NCI-H1048 (cell line): ENCODE data around the gene SLC45A1.

Source experiments
- DNase-seq: peaks from one replicate; lab custom pipeline; 2025; lab: John Stamatoyannopoulos, UW

The SLC45A1 gene

DNA sequence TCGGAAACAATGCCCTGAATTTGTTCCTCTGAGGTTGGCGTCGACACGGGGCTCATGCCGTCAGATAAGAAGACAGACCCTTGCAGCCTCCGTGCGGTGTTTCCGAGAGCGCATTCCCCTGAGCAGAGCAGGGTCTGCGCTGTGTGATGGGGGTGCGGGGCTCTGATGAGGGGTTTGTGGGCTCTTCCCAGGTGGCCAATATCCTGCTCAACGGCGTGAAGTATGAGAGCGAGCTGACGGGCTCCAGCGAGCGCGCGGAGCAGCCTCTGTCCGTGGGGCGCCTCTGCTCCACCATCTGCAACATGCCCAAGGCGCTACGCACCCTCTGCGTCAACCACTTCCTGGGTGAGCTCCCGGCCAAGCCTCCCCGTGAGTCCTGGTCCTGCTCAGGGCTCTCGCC, 17.3 kb downstream of the SLC45A1 start:
- no peak for DNase-seq

GRCh38 chr1:8337776-8338525, 20.0 kb downstream of the SLC45A1 start:
- DNase-seq, result no peak

DNA sequence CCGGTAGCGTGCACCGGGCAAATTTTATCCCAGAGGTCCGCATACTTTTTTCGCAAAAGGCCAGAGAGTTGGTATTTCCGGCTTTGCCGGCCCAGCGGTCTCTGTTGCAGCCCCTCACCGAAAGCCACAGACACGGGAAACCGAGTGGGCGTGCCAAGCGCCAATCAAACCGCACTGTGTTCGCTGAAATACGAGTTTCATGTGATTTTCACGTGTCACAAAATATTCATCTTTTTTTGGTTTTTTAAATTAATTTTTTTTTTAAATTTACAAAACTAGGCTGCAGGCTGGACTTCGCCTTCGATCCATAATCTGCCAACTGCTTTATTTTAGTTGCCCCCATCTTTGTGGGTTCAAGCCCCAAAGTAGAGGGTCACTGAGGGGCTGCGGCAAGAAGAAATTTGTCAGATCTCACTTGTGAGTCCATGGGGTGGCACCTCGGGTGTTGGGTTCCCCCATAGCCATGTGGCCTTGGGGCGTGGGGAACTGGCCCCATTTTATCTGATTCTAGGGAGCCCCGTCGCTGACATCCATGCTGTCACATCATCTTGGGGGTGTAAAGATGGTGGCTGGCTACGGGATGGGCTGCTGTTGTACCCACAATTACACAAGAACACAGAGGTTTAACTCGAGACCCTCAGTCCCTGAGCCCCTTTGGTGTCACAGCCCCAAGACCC, 20.8 kb downstream of the SLC45A1 start:
- DNase-seq, result no peak

DNA sequence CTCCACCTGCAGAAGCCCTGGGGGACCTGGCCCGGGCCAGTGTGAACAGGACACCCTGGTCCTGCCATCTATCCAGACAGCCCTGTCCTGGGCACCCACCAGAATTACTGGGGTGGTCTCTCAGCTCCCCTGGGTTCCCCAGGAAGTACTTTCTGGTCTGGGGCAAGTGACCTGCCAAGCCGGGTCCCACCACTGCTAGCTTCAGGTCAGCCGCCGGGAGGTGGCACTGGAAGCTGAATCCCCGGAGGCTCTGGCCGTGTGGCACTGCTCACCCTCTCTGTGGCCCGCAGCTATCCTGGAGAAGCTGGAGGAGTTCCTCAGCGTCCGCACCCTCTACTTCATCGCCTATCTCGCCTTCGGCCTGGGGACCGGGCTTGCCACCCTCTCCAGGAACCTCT, 21.3 kb downstream of the SLC45A1 start:
- no peak for DNase-seq

DNA sequence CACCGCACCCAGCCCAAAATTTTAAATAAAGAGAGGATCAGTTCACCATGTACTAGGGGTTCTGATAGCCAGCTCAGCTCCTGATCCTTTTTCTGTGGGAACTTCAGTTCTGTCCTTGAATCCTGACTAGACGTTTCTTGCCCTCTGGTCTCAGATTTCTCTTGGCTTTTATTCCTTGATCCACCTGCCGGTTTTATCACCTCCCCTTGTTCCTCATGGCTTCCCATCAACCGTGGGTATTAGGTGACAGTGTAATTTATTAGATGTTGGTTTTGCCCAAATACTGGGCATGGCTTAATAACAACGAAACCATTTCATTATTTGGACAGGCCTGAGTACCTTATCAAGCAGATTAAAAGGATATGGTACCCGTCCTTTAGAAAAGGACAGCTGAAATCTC, 22.5 kb downstream of the SLC45A1 start:
- no peak for DNase-seq

GRCh38 chr1:8342325-8342724, 24.4 kb downstream of the SLC45A1 start:
- DNase-seq, result no peak

- DNase-seq, result no peak
These were observed 25.1 kb downstream of the SLC45A1 start for GRCh38 chr1:8343044-8343443.

GRCh38 chr1:8343464-8344001, 25.6 kb downstream of the SLC45A1 start:
- DNase-seq, result no peak

GRCh38 chr1:8344893-8345507, 27.1 kb downstream of the SLC45A1 start:
- no peak for DNase-seq

- no peak for DNase-seq
These were observed 27.9 kb downstream of the SLC45A1 start for GRCh38 chr1:8345621-8346415.

DNA sequence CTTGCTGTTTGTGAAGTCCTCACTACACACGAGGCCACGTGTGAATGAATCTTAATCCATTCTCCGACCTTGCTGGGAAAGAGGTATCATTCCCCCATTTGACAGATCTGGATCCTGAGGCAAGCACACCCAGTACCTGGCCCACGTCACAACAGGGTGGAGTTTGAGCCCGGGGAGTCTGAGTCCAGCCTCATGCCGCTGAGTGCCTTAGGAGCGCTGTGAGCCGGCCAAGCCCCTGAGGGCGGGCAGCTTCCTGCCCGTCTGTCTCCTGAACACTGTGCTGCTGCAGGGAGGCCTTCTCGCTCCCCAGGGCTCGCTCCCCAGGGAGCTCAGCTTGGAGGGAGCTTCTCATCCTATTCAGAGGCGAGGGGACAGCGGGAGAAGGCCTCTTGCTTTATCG, 29.7 kb downstream of the SLC45A1 start:
- no peak for DNase-seq

- no peak for DNase-seq
These were observed 30.3 kb downstream of the SLC45A1 start for GRCh38 chr1:8348047-8348776.

DNA sequence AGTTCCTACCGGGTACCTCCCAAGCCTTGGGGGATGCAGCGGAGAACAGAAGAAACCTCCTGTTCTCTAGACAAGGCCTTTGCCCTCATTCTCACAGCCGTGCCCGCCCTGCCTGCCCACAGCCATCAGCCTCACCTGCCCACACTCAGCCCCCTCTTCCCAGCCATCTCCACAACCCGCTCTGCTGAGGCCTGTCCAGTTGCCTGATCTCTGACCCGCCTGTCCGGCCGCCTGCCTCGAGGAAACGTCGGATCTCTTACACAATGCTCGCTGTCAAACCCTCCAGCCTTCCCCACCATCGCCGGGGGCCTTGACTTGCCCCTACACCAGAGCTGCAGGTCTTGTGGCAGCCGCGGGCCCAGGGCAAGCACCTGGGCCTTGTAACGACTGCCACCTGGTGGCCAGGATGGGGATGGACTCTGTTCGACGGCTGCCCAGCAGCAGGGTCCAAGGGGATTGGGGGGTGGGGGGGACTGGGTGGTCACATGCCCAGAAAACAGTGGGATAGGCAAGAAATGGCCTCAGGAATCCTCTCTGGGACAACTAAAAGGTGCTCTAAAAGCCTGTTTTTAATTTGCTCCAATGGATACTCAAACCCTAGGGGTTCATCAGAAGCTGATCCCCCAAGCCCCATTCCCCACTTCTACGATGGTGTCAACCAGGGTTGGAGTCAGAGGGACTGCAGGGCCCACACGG, 31.0 kb downstream of the SLC45A1 start:
- no peak for DNase-seq

DNA sequence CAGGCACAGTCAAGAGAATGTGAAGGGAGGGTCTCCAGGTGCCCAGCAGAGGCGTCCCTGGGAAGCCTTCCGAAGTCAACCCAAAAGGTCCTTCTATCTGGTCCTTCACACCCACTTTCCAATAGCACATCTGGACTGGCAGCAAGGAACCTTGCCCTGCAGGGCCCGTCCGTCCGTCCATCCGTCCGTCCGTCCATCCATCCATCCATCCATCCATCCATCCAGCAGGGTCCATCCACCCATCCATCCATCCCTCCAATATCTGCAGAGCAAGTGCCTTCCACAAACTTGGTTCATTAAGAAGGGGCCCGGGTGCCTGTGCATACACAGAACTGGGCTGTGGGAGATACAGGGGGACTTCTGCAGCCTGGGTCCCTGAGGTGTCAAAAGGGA, 31.6 kb downstream of the SLC45A1 start:
- no peak for DNase-seq

DNA sequence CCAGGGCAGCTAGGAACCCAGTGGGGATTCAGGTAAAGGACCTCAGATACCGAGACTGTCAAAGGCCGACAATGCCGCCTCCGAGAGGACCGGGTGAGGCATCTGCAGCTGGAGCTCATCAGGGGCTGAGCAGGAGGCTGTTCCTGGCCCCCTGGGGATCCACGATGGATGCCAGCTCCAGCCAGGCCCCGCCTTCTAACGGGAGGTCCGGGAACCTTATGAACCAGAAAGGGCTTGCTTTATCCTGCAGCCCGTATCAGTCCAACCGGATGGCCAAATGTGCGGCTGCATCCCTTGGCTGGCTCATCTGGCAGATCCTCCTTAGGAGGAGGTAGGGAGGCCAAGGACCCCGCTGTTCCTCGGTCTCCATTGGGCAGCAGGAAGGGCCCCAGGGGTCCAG, 32.0 kb downstream of the SLC45A1 start:
- DNase-seq, result no peak

DNA sequence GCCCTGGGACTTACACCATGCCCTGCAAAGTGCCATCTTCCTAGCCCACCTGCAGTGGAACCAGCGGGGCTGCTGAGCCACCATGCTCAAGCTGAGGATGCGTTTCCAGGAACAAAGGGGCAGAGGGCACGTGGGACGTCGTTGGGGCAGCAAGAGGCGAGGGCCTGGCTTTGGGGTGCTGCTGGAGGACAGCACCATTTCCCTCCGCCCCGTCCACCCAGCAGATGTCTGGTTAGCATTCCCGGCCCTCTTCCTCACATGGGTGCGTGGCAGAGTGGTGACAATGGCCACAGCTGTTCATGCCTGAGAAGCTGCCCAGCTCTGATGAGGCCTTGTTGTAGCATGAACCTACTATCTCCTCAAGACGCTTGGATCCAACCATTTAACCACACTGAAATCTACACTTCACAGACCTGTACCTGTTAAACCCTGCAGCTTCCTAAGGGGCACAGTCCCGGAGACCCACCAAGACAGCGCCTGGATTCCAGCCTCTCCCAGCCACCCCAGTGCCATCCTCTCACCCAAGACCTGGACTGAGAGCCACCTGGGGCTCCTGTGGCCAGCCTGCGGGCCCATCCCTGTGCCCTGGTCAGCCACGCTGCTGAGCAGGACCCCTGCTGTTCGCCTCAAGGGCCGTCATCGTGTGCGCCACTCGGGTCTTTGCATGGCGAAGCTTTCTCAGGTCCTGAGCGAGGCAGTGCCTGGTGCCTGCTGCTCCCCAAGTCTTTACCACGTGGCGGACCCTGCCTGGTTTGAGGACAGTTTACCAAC, 33.2 kb downstream of the SLC45A1 start:
- no peak for DNase-seq

GRCh38 chr1:8351693-8352470, 34.0 kb downstream of the SLC45A1 start:
- DNase-seq, result no peak

DNA sequence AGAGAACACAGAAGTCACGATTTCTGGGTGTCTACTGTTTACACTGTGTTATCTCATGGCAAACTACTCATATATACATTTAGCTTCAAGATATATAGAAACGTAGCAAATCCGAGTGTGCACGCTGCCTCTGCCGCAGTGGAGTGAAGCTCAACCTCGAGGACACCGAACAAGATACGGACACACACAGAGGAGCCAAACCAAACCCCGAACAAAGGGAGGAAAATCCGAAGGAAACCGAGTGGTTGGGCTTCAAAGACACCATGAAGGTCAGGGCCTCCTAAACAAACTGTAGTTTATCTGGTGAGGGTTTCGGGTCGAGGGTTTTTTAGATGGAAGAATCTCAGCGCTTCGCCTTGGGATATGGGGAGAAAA, 34.5 kb downstream of the SLC45A1 start:
- DNase-seq, result no peak
